GM23338 (cell line): ENCODE results near the gene HOXB6. TPM values are rescaled to one million over a fixed set of nuclear protein-coding genes. Genes with fewer than 3 reads are reported as not detected.

Source experiments
- ATAC-seq: fragments of 200-7000 bp; cut with Tn5 transposase; 3 replicates; pipeline ENCODE4 v1.9.1; 2020
- DNase-seq: peaks from one replicate; pipeline ENCODE4 v3.0.0-alpha.2; 2015; ENCODE audit warnings: low spot score
- H2AFZ ChIP-seq: fragments of 200-600 bp; sonication (generic); 2 replicates; pipeline ENCODE4 v1.8.0; 2016; ENCODE audit warnings: antibody characterized with exemption, mild to moderate bottlenecking, moderate library complexity
- H3F3A ChIP-seq: fragments of 200-600 bp; sonication (generic); replicated peaks from 2 replicates; pipeline ENCODE4 v1.8.0; 2017; ENCODE audit warnings: antibody characterized with exemption, mixed run types, low read depth
- H3K27ac ChIP-seq: fragments of 200-600 bp; sonication (generic); 2 replicates; pipeline ENCODE4 v1.6.1; 2016; ENCODE audit warnings: low read depth
- H3K27me3 ChIP-seq: fragments of 200-600 bp; sonication (generic); 2 replicates; pipeline ENCODE4 v1.8.0; 2016; ENCODE audit warnings: mild to moderate bottlenecking, mixed run types, moderate library complexity; ENCODE audit not compliant: insufficient read depth
- H3K36me3 ChIP-seq: fragments of 200-600 bp; sonication (generic); 2 replicates; pipeline ENCODE4 v1.8.0; 2016; ENCODE audit warnings: mild to moderate bottlenecking; ENCODE audit not compliant: insufficient read depth
- H3K4me1 ChIP-seq: fragments of 200-600 bp; sonication (generic); 2 replicates; pipeline ENCODE4 v1.8.0; 2016; ENCODE audit warnings: mild to moderate bottlenecking, moderate library complexity; ENCODE audit not compliant: insufficient read depth
- H3K4me2 ChIP-seq: fragments of 200-600 bp; sonication (generic); 2 replicates; pipeline ENCODE4 v1.7.1; 2017; ENCODE audit warnings: mixed run types
- H3K4me3 ChIP-seq: fragments of 200-600 bp; sonication (generic); 2 replicates; pipeline ENCODE4 v1.6.1; 2016; ENCODE audit warnings: mixed run types
- H3K79me2 ChIP-seq: fragments of 200-600 bp; sonication (generic); replicated peaks from 2 replicates; pipeline ENCODE4 v1.8.0; 2017; ENCODE audit warnings: mild to moderate bottlenecking; ENCODE audit not compliant: insufficient read depth
- H3K9me2 ChIP-seq: fragments of 200-600 bp; sonication (generic); 2 replicates; pipeline ENCODE4 v1.8.0; 2017; ENCODE audit not compliant: insufficient read depth
- H4K20me1 ChIP-seq: fragments of 200-600 bp; sonication (generic); replicated peaks from 2 replicates; pipeline ENCODE4 v1.8.0; 2017; ENCODE audit warnings: mild to moderate bottlenecking; ENCODE audit not compliant: insufficient read depth
- H3K27ac Mint-ChIP-seq: 2 replicates; pipeline ENCODE4 v1.8.0; 2020; ENCODE audit warnings: inconsistent platforms, mild to moderate bottlenecking, moderate library complexity, mixed read lengths
- H3K27me3 Mint-ChIP-seq: 3 replicates; pipeline ENCODE4 v1.8.0; 2022; ENCODE audit warnings: low read depth, mild to moderate bottlenecking, moderate library complexity, mixed read lengths, inconsistent platforms; ENCODE audit not compliant: insufficient read depth, poor library complexity
- H3K36me3 Mint-ChIP-seq: 3 replicates; pipeline ENCODE4 v1.8.0; 2021; ENCODE audit warnings: low read depth, mild to moderate bottlenecking, inconsistent platforms, moderate library complexity, mixed read lengths
- H3K4me1 Mint-ChIP-seq: 3 replicates; pipeline ENCODE4 v1.8.0; 2020; ENCODE audit warnings: mild to moderate bottlenecking, inconsistent platforms, mixed read lengths
- H3K4me3 Mint-ChIP-seq: 3 replicates; pipeline ENCODE4 v1.8.0; 2021; ENCODE audit warnings: moderate library complexity, mild to moderate bottlenecking, inconsistent platforms, mixed read lengths
- H3K9me3 Mint-ChIP-seq: 3 replicates; pipeline ENCODE4 v1.8.0; 2020; ENCODE audit warnings: moderate library complexity, mild to moderate bottlenecking, inconsistent platforms, mixed read lengths
- CTCF ChIP-seq, 2 experiments: fragments of 200-600 bp in 1 of 2; sonication (generic) in 1 of 2; conservative IDR thresholded peaks; 2 replicates each; pipeline versions ENCODE4 v1.5.1 to v1.6.1; 2016 to 2017; ENCODE audit warnings: antibody characterized with exemption in 2 of 2, low read depth in 2 of 2, mild to moderate bottlenecking in 2 of 2, moderate library complexity in 1 of 2
- EZH2 ChIP-seq: fragments of 200-600 bp; sonication (generic); IDR thresholded peaks from one replicate; pipeline ENCODE4 v1.8.0; 2017; ENCODE audit warnings: antibody characterized with exemption, mild to moderate bottlenecking, low read depth; ENCODE audit not compliant: unreplicated experiment
- EZH2phosphoT487 ChIP-seq: fragments of 200-600 bp; sonication (generic); IDR thresholded peaks from one replicate; pipeline ENCODE4 v1.8.1; 2018; ENCODE audit warnings: antibody characterized with exemption; ENCODE audit not compliant: unreplicated experiment
- ZNF331 ChIP-seq: fragments of 250-450 bp; sonication (Bioruptor Pico); IDR thresholded peaks from 2 replicates; pipeline ENCODE4 v1.5.0; 2020; ENCODE audit warnings: low read depth, mild to moderate bottlenecking, moderate library complexity
- polyA plus RNA-seq: library from polyadenylated mRNA; unstranded; fragments of >200 nt; fragmentation: Nextera tagmentation; extraction: Ambion mirVana; gene quantifications from 2 replicates; pipeline ENCODE4 v1.2.1, GENCODE V29; 2016
- total RNA-seq: library from RNA; depleted of rRNA; stranded (reverse); fragments of >200 nt; shearing (Covaris generic); gene quantifications from 2 replicates; pipeline ENCODE4 v1.2.3, GENCODE V29; 2014
- TF ChIP-seq, protein P1 (sequence below): IDR thresholded peaks from 2 replicates; pipeline ENCODE4 v1.6.1; 2016; ENCODE audit warnings: antibody characterized with exemption
- TF ChIP-seq, protein P2 (sequence below): IDR thresholded peaks from one replicate; pipeline ENCODE4 v1.6.1; 2018; ENCODE audit warnings: antibody characterized with exemption; ENCODE audit not compliant: unreplicated experiment

HOXB6 gene
- total and polyA plus RNA-seq, 2 experiments from 2014 or later: not detected

GRCh38 chr17:48565022-48565554 is 39.7 kb downstream of the HOXB6 start:
- H3K9me3 Mint-ChIP-seq: no peaks in the 10 kb centered on the region; the same call in 2 of the 3 replicates
- peaks cover 39% of the 10 kb centered on the region for H3K27me3 Mint-ChIP-seq
- no peak overlapping the region for H3K4me3 ChIP-seq
- no peak overlapping the region for H3K27ac Mint-ChIP-seq
- H3K9me2 ChIP-seq: no peaks in the 10 kb centered on the region
- peaks cover 66% of the 10 kb centered on the region for H3K4me1 ChIP-seq
- H3K36me3 ChIP-seq: no peaks in the 10 kb centered on the region
- peaks cover 20% of the 10 kb centered on the region for H3K4me1 Mint-ChIP-seq
- ATAC-seq: no peak
- H3K36me3 Mint-ChIP-seq: no peaks in the 10 kb centered on the region
- peak overlapping the region; percentile 69 for H3K4me2 ChIP-seq
- H2AFZ ChIP-seq: no peak overlapping the region
- H4K20me1 ChIP-seq: peaks cover 64% of the 10 kb centered on the region
- DNase-seq: no peak
- H3K79me2 ChIP-seq: no peaks in the 10 kb centered on the region
- H3K27ac ChIP-seq: no peak overlapping the region
- TF ChIP-seq EZH2phosphoT487: no peak
- TF ChIP-seq, protein P1, sequence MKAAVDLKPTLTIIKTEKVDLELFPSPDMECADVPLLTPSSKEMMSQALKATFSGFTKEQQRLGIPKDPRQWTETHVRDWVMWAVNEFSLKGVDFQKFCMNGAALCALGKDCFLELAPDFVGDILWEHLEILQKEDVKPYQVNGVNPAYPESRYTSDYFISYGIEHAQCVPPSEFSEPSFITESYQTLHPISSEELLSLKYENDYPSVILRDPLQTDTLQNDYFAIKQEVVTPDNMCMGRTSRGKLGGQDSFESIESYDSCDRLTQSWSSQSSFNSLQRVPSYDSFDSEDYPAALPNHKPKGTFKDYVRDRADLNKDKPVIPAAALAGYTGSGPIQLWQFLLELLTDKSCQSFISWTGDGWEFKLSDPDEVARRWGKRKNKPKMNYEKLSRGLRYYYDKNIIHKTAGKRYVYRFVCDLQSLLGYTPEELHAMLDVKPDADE: no peak
- 0 out of 3 replicates have a peak overlapping the region, but pooled peaks have one; percentile 5 for H3K4me3 Mint-ChIP-seq
- peaks cover 50% of the 10 kb centered on the region for H3F3A ChIP-seq
- H3K27me3 ChIP-seq: peaks cover 100% of the 10 kb centered on the region

GRCh38 chr17:48564188-48565021 is 40.4 kb downstream of the HOXB6 start:
- no peak for TF ChIP-seq CTCF (conservative IDR thresholded peaks at IDR 0.05; ENCODE audit: low read depth in 2 of 2)
- no peak for TF ChIP-seq ZNF331
- peak; percentile 99 for TF ChIP-seq EZH2
- TF ChIP-seq EZH2phosphoT487: peak; percentile 57
- TF ChIP-seq, protein P2, sequence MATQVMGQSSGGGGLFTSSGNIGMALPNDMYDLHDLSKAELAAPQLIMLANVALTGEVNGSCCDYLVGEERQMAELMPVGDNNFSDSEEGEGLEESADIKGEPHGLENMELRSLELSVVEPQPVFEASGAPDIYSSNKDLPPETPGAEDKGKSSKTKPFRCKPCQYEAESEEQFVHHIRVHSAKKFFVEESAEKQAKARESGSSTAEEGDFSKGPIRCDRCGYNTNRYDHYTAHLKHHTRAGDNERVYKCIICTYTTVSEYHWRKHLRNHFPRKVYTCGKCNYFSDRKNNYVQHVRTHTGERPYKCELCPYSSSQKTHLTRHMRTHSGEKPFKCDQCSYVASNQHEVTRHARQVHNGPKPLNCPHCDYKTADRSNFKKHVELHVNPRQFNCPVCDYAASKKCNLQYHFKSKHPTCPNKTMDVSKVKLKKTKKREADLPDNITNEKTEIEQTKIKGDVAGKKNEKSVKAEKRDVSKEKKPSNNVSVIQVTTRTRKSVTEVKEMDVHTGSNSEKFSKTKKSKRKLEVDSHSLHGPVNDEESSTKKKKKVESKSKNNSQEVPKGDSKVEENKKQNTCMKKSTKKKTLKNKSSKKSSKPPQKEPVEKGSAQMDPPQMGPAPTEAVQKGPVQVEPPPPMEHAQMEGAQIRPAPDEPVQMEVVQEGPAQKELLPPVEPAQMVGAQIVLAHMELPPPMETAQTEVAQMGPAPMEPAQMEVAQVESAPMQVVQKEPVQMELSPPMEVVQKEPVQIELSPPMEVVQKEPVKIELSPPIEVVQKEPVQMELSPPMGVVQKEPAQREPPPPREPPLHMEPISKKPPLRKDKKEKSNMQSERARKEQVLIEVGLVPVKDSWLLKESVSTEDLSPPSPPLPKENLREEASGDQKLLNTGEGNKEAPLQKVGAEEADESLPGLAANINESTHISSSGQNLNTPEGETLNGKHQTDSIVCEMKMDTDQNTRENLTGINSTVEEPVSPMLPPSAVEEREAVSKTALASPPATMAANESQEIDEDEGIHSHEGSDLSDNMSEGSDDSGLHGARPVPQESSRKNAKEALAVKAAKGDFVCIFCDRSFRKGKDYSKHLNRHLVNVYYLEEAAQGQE: no peak
- Histone ChIP-seq H3K4me3 (peak overlapping the region; percentile 49), H3K4me2 (peak overlapping the region; percentile 69), H3K36me3 (no peaks in the 10 kb centered on the region), H3K4me1 (peaks cover 66% of the 10 kb centered on the region), H3K79me2 (no peaks in the 10 kb centered on the region), H3F3A (peaks cover 54% of the 10 kb centered on the region), H2AFZ (no peak overlapping the region; the same call in 1 of the 2 replicates), H3K9me2 (no peaks in the 10 kb centered on the region), H3K27ac (no peak overlapping the region), H3K27me3 (peaks cover 100% of the 10 kb centered on the region), H4K20me1 (peaks cover 62% of the 10 kb centered on the region)
- H3K36me3 Mint-ChIP-seq: no peaks in the 10 kb centered on the region
- H3K4me3 Mint-ChIP-seq: 0 out of 3 replicates have a peak overlapping the region, but pooled peaks have one; percentile 5
- H3K27ac Mint-ChIP-seq: no peak overlapping the region
- no peaks in the 10 kb centered on the region; the same call in 2 of the 3 replicates for H3K9me3 Mint-ChIP-seq
- peaks cover 46% of the 10 kb centered on the region for H3K27me3 Mint-ChIP-seq
- peak; percentile 41 for ATAC-seq
- peaks cover 23% of the 10 kb centered on the region for H3K4me1 Mint-ChIP-seq
- no peak for DNase-seq
